ENCODE results near the gene CATSPERD.
A peak's percentile ranks its signal among the peaks of the same experiment; 100 is the strongest.

Gene CATSPERD

DNA sequence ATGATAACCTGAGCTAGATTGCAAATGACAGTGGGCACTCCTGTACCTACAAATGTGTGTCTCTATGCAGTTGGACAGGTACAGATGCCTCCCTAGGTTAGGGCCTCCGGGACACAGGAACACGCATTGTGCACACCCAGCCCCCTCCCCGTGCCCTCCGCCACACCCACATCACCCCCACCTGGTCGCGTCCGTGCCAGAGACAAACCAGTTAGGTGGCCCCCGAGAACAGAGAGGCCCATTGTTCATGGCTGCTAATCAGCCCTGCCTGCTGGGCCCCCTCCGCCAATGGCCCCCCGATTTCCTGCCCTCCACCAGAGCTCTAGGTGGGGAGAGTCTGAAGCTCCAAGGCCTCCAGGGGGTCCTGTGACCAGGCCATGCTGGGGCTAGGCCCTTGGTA, 98.2 kb downstream of the CATSPERD start:
- Mint-ChIP-seq H3K4me1 (no peaks in the 10 kb centered on the region), H3K27ac (no peak overlapping the region), H3K27me3 (ENCODE audit: low read depth) (peaks cover 21% of the 10 kb centered on the region), H3K9me3 (no peaks in the 10 kb centered on the region), H3K36me3 (ENCODE audit: low read depth) (no peaks in the 10 kb centered on the region), H3K4me3 (no peak overlapping the region)
- TF ChIP-seq, protein P1, sequence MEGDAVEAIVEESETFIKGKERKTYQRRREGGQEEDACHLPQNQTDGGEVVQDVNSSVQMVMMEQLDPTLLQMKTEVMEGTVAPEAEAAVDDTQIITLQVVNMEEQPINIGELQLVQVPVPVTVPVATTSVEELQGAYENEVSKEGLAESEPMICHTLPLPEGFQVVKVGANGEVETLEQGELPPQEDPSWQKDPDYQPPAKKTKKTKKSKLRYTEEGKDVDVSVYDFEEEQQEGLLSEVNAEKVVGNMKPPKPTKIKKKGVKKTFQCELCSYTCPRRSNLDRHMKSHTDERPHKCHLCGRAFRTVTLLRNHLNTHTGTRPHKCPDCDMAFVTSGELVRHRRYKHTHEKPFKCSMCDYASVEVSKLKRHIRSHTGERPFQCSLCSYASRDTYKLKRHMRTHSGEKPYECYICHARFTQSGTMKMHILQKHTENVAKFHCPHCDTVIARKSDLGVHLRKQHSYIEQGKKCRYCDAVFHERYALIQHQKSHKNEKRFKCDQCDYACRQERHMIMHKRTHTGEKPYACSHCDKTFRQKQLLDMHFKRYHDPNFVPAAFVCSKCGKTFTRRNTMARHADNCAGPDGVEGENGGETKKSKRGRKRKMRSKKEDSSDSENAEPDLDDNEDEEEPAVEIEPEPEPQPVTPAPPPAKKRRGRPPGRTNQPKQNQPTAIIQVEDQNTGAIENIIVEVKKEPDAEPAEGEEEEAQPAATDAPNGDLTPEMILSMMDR (IDR thresholded peaks at IDR 0.05; ENCODE audit: unreplicated experiment in 3 of 3), result no peak

DNA sequence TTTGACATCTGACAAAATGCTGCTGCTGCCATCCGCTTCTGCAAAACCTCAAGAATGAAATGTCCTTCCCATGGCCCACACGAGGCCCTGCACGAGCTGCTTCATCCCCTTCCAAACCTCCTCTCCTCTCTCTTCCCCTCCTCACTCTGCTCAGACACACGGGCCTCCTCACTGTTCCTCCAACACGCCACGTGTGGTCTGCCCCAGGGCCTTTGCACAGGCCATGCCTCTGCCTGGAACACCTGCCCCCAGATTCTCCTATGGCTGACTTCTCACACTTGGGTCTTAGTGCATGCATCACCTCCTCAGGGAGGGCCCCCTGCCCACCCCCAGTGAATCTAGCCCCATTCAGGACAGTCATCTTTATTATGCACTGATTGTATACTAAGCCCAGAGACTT, 100.3 kb downstream of the CATSPERD start:
- no peaks in the 10 kb centered on the region for H3K36me3 Mint-ChIP-seq (ENCODE audit: low read depth)
- TF ChIP-seq, protein P1 (IDR thresholded peaks at IDR 0.05; ENCODE audit: unreplicated experiment in 3 of 3), result no peak
- peaks cover 17% of the 10 kb centered on the region for H3K27me3 Mint-ChIP-seq (ENCODE audit: low read depth)
- no peaks in the 10 kb centered on the region for H3K9me3 Mint-ChIP-seq
- H3K4me3 Mint-ChIP-seq, result no peak overlapping the region
- H3K4me1 Mint-ChIP-seq, result no peaks in the 10 kb centered on the region
- H3K27ac Mint-ChIP-seq, result peak overlapping the region in 1 of 3 experiments; percentile 16

DNA sequence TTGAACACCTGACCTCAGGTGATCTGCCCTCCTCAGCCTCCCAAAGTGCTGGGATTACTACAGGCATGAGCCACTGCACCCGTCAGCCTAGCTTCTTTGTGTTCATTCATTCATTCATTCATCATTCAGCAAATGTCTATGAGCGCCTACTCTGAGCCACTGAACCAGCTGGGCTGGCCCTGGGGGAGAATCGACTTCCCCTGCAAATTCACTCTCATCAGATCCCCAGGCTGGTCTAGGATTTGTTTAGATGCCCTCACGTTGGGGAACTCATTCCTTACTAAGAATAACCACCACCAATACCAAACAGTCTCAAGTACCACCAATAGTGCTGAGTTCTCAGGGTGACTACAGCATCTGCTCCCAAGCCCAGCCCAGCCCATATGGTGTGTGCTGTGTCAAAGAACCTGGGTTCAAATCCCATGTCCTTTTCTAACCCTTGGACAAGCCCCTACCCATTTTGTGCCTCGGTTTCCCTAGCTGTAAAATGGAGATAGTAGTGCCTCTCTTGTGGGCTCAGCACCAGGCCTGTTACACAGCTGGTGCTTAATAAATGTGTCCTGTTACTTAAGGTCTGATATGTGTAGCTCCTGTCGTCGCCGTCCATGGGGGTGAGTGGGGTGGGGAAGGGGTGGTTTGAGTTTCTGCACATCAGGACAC, 101.2 kb downstream of the CATSPERD start:
- no peaks in the 10 kb centered on the region for H3K9me3 Mint-ChIP-seq
- H3K4me3 Mint-ChIP-seq, result no peak overlapping the region
- no peak overlapping the region for H3K27ac Mint-ChIP-seq
- peaks cover under 1% of the 10 kb centered on the region for H3K4me1 Mint-ChIP-seq
- peaks cover 11% of the 10 kb centered on the region for H3K27me3 Mint-ChIP-seq (ENCODE audit: low read depth)
- H3K36me3 Mint-ChIP-seq (ENCODE audit: low read depth), result no peaks in the 10 kb centered on the region
- TF ChIP-seq, protein P1 (IDR thresholded peaks at IDR 0.05; ENCODE audit: unreplicated experiment in 3 of 3), result no peak

DNA sequence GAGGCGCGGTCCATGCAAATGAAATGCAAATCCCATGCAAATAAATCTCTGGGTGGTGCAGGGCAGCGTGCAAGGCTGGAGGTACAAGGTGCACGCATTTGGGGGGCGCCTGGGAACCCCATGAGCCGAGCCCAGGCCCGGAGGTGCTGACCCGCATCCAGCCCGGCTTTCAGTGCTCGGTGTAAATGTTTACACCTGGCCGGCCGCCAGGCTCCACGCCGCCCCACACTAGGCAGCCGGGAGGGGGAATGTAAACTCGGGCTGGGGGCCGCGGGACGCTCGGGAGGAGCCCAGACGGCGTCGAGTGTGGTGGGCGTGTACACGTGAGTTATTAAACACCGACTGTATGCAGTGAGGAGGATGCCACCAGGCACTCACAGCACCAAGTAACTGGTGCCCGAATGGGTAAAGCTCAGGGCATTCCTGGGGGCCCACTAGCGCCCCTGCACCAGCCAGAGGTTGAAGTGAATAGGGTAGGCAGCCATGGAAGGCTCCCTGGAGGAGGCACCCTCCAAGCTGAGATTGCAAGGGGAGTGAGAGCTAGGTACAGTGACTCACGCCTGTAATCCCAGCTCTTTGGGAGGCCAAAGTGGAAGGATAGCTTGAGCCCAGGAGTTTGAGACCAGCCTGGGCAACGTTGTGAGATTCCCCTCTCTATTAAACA, 101.9 kb downstream of the CATSPERD start:
- Mint-ChIP-seq H3K27me3 (ENCODE audit: low read depth) (peaks cover 4% of the 10 kb centered on the region), H3K4me1 (peaks cover 7% of the 10 kb centered on the region), H3K27ac (no peak overlapping the region), H3K4me3 (no peak overlapping the region), H3K36me3 (ENCODE audit: low read depth) (no peaks in the 10 kb centered on the region), H3K9me3 (no peaks in the 10 kb centered on the region)
- TF ChIP-seq, protein P1 (IDR thresholded peaks at IDR 0.05; ENCODE audit: unreplicated experiment in 3 of 3), result no peak

DNA sequence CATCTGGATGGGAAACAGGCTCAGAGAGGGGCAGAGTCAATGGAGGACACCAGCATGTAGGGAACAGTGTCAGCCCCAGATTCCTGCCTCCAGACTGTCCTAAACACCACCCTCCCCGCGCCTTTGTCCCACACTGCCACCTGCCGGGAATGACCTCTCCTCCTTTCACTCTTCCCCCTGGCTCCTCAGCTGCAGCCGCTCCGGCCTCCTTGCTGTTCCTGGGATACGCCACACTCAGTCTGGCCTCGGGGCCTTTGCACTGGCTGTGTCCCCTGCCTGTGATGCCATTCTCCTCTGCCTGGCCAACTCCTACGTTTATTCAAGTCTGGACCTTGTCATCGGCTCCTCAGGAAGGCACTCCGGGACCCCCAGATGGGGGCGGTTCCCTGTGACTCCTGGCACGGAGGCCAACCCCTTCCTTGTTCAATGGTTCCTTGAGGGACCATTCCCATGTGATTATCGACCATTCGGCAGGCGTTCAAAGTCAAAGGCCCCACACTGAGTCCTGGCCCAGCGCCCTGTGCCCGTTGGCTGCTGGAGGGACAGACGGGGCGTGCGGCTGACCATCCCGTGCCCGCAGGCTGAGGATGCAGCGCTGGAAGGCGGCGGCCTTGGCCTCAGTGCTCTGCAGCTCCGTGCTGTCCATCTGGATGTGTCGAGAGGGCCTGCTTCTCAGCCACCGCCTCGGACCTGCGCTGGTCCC, 103.3 kb downstream of the CATSPERD start:
- TF ChIP-seq, protein P1 (IDR thresholded peaks at IDR 0.05; ENCODE audit: unreplicated experiment in 3 of 3), result no peak
- H3K9me3 Mint-ChIP-seq, result no peaks in the 10 kb centered on the region
- H3K27ac Mint-ChIP-seq, result no peak overlapping the region
- H3K4me3 Mint-ChIP-seq, result no peak overlapping the region
- H3K27me3 Mint-ChIP-seq (ENCODE audit: low read depth), result no peaks in the 10 kb centered on the region
- peaks cover 8% of the 10 kb centered on the region for H3K4me1 Mint-ChIP-seq
- H3K36me3 Mint-ChIP-seq (ENCODE audit: low read depth), result no peaks in the 10 kb centered on the region

Measured in nephron (organoid).